NCI-H69 (cell line): ENCODE results near the gene KIF6.
"Not testable (repeated sequence)": the region's sequence is repeated elsewhere in the genome, so short reads cannot be mapped to it uniquely, and the experiment has no call there.

Experiments used
- DNase-seq: peaks from one replicate; lab custom pipeline; 2025; lab: John Stamatoyannopoulos, UW

The KIF6 gene

GRCh38 chr6:39707962-39708683, 17.1 kb downstream of the KIF6 start:
- no peak for DNase-seq

DNA sequence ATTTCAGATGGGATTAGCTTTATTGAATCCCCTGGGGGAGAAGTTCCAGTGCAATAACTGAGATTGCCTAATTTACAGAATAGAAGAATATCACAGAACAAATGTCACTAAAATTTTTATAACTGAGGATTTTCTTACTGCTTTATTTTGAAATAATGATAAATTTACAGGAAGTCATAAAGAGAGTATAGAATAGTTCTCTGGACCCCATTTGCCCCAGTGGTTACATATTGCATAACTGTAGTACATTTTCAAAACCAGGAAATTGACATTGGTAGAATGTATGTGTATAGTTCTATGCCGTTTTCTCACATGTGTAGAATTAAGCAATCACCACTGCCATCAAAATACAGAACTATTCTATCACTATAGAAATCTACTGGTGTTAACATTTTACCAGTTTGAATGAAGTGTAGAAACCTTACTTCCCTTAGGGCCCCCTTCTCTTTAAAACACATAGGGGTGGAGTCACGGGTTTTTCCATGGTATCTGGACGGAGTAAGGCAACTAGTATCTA, 18.3 kb downstream of the KIF6 start:
- DNase-seq: no peak

DNA sequence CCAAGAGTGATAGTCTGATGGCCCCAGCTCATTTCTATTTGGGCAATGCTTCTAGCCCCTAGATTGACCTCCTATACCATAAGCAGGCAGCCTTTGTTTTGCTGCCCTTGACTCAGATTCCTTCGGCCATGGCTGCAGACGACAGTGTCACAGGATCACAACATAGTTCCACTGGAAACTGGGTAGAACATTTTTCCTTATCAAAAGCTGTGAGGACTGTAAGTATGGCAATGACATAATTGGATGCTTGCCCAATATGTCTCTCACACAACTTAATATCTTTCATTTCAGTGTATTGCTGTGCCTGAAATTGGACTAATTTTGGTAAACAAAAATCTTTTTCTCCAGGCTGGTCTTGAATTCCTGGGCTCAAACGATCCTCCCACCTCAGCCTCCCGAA, 22.9 kb downstream of the KIF6 start:
- DNase-seq: no peak

DNA sequence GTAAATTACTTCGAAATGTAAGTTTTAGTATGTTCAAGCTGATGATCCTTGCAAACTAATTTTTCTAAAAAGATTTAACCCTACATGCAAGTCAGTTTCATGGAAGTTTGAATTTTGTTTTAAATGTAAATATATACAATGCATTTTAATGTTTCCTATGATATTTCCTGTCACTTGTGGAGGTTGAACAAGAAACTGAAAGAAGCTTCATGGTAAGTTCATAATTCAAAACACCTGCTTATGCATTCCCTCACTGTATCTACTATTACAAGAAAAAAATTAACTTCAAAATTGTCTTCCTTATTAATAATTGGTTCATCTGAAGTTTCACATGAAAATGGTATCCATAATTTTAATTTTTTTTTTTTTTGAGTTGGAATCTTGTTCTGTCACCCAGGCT, 24.8 kb downstream of the KIF6 start:
- DNase-seq: no peak

DNA sequence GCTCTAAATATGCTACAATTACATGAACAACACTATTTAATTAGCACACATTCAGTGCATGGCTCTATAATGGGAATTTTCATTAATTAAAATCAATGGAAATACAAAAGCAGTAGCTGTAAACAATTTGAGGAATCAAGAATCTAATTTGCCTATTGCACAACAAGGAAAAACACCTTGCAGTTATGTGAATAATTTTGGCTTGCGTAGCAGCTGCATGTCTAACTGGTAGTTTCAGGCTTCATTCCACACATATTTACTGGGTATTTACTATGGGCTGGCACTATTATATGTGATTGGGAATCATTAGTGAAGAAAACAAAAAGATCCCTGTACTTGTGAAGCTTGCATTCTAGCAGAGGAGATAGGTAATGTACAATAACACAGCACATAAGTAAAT, 26.4 kb downstream of the KIF6 start:
- DNase-seq: no peak

GRCh38 chr6:39696986-39697788, 28.0 kb downstream of the KIF6 start:
- DNase-seq: no peak

GRCh38 chr6:39695447-39695846, 29.8 kb downstream of the KIF6 start:
- no peak for DNase-seq

DNA sequence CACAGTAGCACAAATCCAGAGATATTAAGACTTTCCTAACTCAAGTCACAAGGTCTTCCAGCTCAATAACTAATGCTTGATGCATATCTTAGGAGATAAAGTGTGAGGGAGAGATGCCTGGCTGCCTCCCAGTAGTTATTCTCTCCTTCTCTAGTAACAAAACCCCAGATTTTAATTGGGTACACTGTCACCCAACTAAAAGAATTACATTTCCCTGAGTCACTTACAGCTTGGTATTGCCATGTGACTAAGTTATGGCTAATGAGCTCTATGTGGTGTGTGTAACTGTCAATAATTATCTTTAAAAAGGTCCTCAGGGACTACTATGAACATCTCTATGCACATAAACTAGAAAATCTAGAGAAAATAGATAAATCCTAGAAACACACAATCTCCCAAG, 32.0 kb downstream of the KIF6 start:
- DNase-seq: no peak

GRCh38 chr6:39688494-39688893, 36.7 kb downstream of the KIF6 start:
- no peak for DNase-seq

DNA sequence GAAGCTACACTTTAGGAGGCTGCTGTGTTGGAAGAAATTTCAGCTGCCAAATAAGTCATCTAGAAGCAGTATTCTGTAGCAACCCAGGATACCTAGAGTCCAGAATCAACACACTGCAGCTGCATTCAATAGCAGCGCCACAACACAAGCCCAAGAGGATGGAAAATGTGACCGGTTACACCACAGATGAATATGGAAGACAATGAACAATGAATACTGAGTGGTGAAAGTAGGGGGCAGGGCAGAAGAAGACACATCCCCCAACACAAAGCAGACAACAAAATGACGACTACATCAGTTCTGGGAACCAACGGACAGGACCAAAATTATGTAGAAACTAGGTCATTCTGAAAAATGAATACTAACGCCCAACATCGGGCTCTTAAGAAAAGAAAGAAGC, 38.2 kb downstream of the KIF6 start:
- DNase-seq: no peak

- DNase-seq: no peak
Observed at GRCh38 chr6:39685938-39686337, 39.3 kb downstream of the KIF6 start.

- no peak for DNase-seq
Observed at GRCh38 chr6:39685489-39685826, 39.8 kb downstream of the KIF6 start.

DNA sequence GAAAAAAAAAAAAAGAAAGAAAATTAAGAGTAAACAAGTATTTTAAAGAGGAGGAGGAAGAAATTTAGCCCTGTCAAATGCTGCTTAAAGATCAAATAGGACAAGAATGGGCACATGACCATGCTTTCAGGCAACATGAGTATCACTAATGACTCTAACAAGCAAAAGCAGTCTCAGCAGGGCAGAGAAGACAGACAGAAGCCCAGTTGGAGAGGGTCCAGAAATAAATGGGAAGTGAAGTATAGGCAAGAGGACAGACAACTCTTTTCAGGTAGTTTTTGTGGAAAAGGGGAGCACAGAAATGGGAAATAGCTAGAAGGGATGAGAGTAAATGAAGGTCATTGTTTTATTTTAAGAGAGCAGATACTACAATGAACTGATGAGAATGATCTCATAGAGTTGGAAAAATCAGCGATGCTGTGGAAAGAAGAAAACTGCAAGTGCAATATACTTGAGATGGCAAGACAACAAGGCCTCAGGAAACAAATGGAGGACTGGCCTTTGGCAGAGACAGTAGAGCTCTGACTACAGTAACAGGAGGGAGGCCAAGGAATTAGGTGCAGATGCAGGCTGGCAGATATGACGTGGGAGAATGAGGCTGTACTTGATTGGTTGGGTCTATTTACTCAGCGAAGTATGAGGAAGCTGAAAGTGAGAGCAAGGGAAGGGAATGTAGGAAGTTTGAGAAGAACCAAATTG, 40.3 kb downstream of the KIF6 start:
- DNase-seq: no peak

DNA sequence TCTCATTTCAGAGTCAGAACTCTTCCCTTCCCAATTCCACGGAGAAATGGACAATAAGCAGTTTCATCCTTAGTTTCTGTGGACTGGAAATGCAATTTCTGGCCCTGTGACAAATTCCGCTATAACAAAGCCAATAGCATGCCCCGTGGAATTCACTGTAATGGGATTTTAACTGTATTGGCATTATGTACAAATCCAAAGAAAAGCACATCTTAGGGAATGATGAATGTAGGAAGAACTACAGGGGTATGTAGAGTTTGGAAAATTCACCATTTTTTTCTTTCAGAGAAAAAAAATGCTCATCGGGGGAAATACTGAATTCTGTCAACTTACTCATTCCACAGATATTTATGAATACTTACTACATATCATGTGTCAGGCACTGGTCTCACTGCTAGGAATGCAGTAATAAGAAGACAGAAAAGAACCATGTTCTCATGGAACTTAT, 43.5 kb downstream of the KIF6 start:
- no peak for DNase-seq

- no peak for DNase-seq
Observed at GRCh38 chr6:39678914-39679313, 46.3 kb downstream of the KIF6 start.

DNA sequence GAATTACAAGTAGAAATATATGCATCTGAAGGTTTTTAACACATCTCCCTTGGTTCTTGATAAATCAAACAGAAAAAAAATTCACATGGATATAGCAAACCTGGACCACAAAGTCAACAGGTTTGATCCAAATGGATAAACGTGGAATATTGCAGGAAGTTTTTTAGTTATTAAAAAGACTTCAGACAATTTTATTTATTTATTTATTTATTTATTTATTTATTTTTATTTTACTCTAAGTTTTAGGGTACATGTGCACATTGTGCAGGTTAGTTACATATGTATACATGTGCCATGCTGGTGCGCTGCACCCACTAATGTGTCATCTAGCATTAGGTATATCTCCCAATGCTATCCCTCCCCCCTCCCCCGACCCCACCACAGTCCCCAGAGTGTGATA, 47.9 kb downstream of the KIF6 start:
- not testable (repeated sequence) for DNase-seq

DNA sequence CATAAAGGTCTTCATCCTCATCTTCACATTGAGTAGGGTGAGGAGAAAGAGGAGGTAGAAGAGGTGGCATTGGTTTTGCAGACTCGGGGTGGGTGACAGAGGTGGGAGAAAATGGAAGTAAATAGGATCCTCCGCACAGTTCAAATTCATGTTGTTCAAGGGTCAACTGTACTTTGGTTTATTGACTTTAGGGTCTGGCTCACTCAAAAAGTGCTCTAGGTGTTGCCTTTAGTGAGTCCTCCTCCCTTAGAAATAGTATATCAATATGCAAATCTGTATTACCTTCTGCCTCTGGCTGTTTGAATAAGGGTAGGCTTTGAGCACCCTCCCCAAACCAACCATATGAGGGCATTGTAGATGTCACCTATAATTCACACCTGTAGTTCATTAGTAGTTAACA, 54.7 kb downstream of the KIF6 start:
- DNase-seq: no peak

DNA sequence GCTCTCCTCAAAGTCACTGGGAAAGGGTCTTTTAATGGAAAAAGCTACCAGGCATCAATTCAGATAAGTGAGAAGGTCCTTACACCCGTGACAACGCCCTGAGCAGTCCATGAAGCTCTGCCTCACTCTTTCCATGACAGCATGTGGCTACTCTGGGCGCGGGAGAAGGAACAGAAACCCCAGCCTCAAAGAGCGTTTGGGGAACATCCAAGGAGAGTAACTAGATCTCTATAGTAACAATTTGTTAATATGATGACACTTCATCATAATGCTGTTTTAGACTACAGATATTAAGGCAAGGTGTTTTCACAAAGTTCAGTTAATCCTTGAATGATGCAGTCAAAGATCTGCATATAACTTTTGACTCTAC, 55.2 kb downstream of the KIF6 start:
- DNase-seq: no peak

DNA sequence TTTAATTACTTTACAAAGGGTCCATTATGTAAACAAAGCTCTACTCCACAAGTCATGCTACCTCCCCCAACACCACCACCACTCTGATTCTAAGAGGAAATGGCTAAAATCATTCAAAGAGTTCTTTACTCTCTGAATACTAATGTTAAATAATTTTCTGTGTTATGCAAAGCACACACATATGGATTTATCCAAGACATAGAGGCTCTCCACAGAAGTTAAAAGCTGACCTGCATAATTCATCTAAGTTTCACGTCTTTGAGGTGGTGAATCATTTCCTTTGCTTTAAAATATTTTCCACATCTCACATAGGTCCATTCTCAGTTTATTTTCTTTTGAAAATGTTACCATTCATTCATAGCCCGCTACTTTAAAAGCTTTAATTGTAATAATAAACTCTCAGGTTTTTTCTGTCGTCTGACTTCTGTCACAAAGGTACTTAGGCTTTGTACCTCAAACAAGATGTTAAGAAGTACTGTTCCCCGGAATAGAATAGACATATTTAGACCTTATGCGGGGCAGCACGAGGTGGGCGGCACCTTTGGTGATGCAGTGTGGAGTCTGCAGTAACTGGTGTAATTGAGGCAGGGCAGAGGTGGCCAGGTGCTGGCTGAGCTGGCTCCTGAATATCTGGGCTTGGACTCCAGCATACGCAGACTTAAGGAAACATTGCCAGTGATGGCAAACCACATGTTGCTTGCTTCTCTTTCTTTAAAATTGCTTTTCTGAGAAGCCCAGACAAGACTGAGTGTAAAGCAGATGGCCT, 55.8 kb downstream of the KIF6 start:
- DNase-seq: no peak

DNA sequence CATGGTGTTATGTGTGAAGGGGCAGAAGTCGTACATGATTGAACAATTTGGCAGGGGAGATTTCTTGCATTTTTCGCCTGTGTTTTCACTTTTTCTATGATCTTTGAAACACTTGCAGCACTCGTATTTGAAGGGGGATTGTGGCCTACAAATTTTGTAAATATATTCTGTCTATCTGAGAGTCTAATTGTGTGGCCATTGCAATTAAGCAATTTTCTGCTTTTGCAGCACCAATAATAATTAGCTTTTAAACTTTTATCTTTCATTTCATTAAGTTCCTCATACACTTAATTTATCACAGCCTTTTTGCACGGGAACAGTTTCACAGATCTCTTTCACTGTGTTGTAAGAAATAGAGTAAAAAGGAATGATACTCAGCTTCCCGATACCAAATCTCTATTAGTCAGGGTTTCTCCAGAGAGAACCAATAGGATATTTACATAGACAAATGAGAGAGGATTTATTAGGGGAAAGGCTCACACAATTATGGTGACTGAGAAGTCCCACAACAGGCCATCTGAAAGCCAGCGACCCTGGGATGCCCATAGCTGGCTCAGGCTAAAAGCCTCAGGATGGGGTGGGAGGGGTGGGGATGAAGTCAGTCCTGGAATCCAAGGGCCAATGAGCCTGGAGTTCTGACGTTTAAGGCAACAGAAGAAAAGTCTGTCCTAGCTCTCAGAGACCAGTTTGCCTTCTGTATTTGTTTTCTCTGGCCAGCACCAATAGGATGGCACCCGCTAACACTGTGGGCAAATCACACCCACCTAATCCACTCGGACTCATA, 58.3 kb downstream of the KIF6 start:
- no peak for DNase-seq

- no peak for DNase-seq
Observed at GRCh38 chr6:39665861-39666260, 59.3 kb downstream of the KIF6 start.
